ENCODE measurements around the gene TRPM3.

- TF ChIP-seq ZNF274 (IDR thresholded peaks at IDR 0.05; ENCODE audit: low read depth, low read length) (no peak), YY1 (IDR thresholded peaks at IDR 0.05; ENCODE audit: insufficient read depth, insufficient read length) (no peak), SUZ12 (IDR thresholded peaks at IDR 0.05; ENCODE audit: extremely low read depth, insufficient read depth, insufficient read length) (no peak)
Observed at GRCh38 chr9:70679845-70680244, 441.6 kb downstream of the TRPM3 start.

Measured in NT2/D1 (cell line).